HepG2 (cell line): ENCODE data around the gene SYNJ2. TPM values are rescaled to one million over a fixed set of nuclear protein-coding genes. Genes with fewer than 3 reads are reported as not detected.

Experiments used
- ETV5 ChIP-seq: IDR thresholded peaks from 2 replicates; pipeline ENCODE4 v1.6.1; 2018; ENCODE audit warnings: missing biosample characterization, missing genetic modification reagents, inconsistent platforms, borderline replicate concordance
- FOXP1 ChIP-seq, 2 experiments: fragments of 450-650 bp in 1 of 2; IDR thresholded peaks; 2 replicates each; pipeline ENCODE4 v1.6.1; 2017 to 2018; ENCODE audit warnings: antibody characterized with exemption in 1 of 2
- GABPB1 ChIP-seq: IDR thresholded peaks from 2 replicates; pipeline ENCODE4 v1.6.1; 2016; ENCODE audit warnings: mild to moderate bottlenecking, missing genetic modification reagents, moderate library complexity, missing compliant biosample characterization
- GPBP1L1 ChIP-seq: sonication (generic); formaldehyde crosslinking; IDR thresholded peaks from 2 replicates; pipeline ENCODE4 v1.5.0; 2020; ENCODE audit warnings: mild to moderate bottlenecking, missing genetic modification reagents
- ISX ChIP-seq: sonication (generic); formaldehyde crosslinking; conservative IDR thresholded peaks from 2 replicates; pipeline ENCODE4 v1.5.0; 2020; ENCODE audit warnings: missing genetic modification reagents
- KDM5B ChIP-seq: sonication (generic); formaldehyde crosslinking; IDR thresholded peaks from 2 replicates; pipeline ENCODE4 v1.4.0; 2020; ENCODE audit warnings: missing genetic modification reagents, mild to moderate bottlenecking, borderline replicate concordance
- MXI1 ChIP-seq: IDR thresholded peaks from 3 replicates; pipeline ENCODE4 v1.6.1; 2012; ENCODE audit warnings: low read depth, low read length, inconsistent platforms, borderline replicate concordance
- MZF1 ChIP-seq: sonication (generic); formaldehyde crosslinking; IDR thresholded peaks from 2 replicates; pipeline ENCODE4 v1.8.1; 2023; ENCODE audit warnings: mild to moderate bottlenecking, missing genetic modification reagents, borderline replicate concordance
- NFE2L1 ChIP-seq: sonication (generic); formaldehyde crosslinking; IDR thresholded peaks from 2 replicates; pipeline ENCODE4 v1.4.0; 2020; ENCODE audit warnings: missing genetic modification reagents, mild to moderate bottlenecking, borderline replicate concordance
- RBAK ChIP-seq: sonication (generic); formaldehyde crosslinking; IDR thresholded peaks from 2 replicates; pipeline ENCODE4 v1.5.1; 2020; ENCODE audit warnings: mild to moderate bottlenecking, missing genetic modification reagents
- SALL1 ChIP-seq: sonication (generic); formaldehyde crosslinking; IDR thresholded peaks from 2 replicates; pipeline ENCODE4 v1.8.0; 2022; ENCODE audit warnings: mild to moderate bottlenecking, missing genetic modification reagents
- SRSF4 ChIP-seq: fragments of 200-400 bp; formaldehyde crosslinking; IDR thresholded peaks from one replicate; pipeline ENCODE4 v1.6.1; 2018; ENCODE audit warnings: mild to moderate bottlenecking, low read depth, low read length, moderate library complexity; ENCODE audit not compliant: poor library complexity, severe bottlenecking
- TEAD3 ChIP-seq: optimal IDR thresholded peaks from 2 replicates; pipeline ENCODE3; 2016; ENCODE audit warnings: borderline replicate concordance
- ZFP62 ChIP-seq: sonication (generic); formaldehyde crosslinking; IDR thresholded peaks from 2 replicates; pipeline ENCODE4 v1.4.0; 2020; ENCODE audit warnings: missing genetic modification reagents
- ZNF7 ChIP-seq: IDR thresholded peaks from 2 replicates; pipeline ENCODE4 v1.6.1; 2016; ENCODE audit warnings: missing biosample characterization, missing genetic modification reagents
- ZNF790 ChIP-seq: sonication (generic); formaldehyde crosslinking; IDR thresholded peaks from 2 replicates; pipeline ENCODE4 v1.8.0; 2022; ENCODE audit warnings: missing genetic modification reagents, mild to moderate bottlenecking, borderline replicate concordance
- ZNF850 ChIP-seq: sonication (generic); formaldehyde crosslinking; conservative IDR thresholded peaks from 2 replicates; pipeline ENCODE4 v1.9.0; 2021; ENCODE audit warnings: mild to moderate bottlenecking, missing genetic modification reagents
- polyA plus RNA-seq, 8 experiments: library from polyadenylated mRNA; depleted of rRNA in 3 of 8; stranded (reverse) in 7 of 8; unstranded in 1 of 8; fragments of >200 nt; fragmentation: Illumina TruSeq in 4 of 8; extraction: Trizol in 4 of 8; gene quantifications; 2 replicates each; pipeline versions ENCODE4 v1.2.1 to v1.2.3, GENCODE V29; 2011 to 2016; ENCODE audit warnings: low read depth in 4 of 8, missing spikeins in 1 of 8, mixed read lengths in 1 of 8; ENCODE audit not compliant: insufficient read depth in 1 of 8
- total RNA-seq, 5 experiments: library from RNA; depleted of rRNA; stranded (reverse); fragments of >200 nt; fragmentation: Illumina TruSeq; extraction: Trizol; gene quantifications; 2 replicates each; pipeline ENCODE4 v1.2.3, GENCODE V29; 2016; ENCODE audit warnings: low read depth in 1 of 5
- TF ChIP-seq, protein P1 (sequence below): sonication (generic); formaldehyde crosslinking; IDR thresholded peaks from 2 replicates; pipeline ENCODE4 v1.5.1; 2020; ENCODE audit warnings: mild to moderate bottlenecking, missing genetic modification reagents, moderate library complexity
- TF ChIP-seq, protein P2 (sequence below): IDR thresholded peaks from 2 replicates; pipeline ENCODE4 v1.6.1; 2016; ENCODE audit warnings: mild to moderate bottlenecking
- TF ChIP-seq, protein P3 (sequence below): sonication (generic); formaldehyde crosslinking; IDR thresholded peaks from 2 replicates; pipeline ENCODE4 v1.4.0; 2020; ENCODE audit warnings: missing genetic modification reagents

Gene SYNJ2
- total and polyA plus RNA-seq, 2 of the 13 experiments (the other 11 are each of a cell fraction or from before 2014, with no cell fraction given) = 39.1 to 57.6 TPM

GRCh38 chr6:158026054-158026900 lies 44.6 kb downstream of the SYNJ2 start (continued):
- TF ChIP-seq GPBP1L1 (CRISPR knock-in tag) (no peak), ZNF7 (CRISPR knock-in tag) (no peak), GABPB1 (peak; percentile 43), TEAD3 (peak; percentile 44), MZF1 (CRISPR knock-in tag) (no peak), FOXP1 (IDR thresholded peaks at IDR 0.05) (no peak), FOXP1 (CRISPR knock-in tag; IDR thresholded peaks at IDR 0.05) (0 out of 2 replicates have a peak, but pooled peaks have one; percentile 7), RBAK (no peak), SRSF4 (no peak), ZFP62 (no peak), ZNF790 (no peak), ISX (no peak), NFE2L1 (CRISPR knock-in tag) (no peak), KDM5B (CRISPR knock-in tag) (peak; percentile 71), ZNF850 (CRISPR knock-in tag) (no peak), MXI1 (peak; percentile 21; the same call in 1 of the 3 replicates), ETV5 (peak; percentile 79; the same call in 1 of the 2 replicates), SALL1 (CRISPR knock-in tag) (peak; percentile 30; the same call in 1 of the 2 replicates)
- TF ChIP-seq, protein P1, sequence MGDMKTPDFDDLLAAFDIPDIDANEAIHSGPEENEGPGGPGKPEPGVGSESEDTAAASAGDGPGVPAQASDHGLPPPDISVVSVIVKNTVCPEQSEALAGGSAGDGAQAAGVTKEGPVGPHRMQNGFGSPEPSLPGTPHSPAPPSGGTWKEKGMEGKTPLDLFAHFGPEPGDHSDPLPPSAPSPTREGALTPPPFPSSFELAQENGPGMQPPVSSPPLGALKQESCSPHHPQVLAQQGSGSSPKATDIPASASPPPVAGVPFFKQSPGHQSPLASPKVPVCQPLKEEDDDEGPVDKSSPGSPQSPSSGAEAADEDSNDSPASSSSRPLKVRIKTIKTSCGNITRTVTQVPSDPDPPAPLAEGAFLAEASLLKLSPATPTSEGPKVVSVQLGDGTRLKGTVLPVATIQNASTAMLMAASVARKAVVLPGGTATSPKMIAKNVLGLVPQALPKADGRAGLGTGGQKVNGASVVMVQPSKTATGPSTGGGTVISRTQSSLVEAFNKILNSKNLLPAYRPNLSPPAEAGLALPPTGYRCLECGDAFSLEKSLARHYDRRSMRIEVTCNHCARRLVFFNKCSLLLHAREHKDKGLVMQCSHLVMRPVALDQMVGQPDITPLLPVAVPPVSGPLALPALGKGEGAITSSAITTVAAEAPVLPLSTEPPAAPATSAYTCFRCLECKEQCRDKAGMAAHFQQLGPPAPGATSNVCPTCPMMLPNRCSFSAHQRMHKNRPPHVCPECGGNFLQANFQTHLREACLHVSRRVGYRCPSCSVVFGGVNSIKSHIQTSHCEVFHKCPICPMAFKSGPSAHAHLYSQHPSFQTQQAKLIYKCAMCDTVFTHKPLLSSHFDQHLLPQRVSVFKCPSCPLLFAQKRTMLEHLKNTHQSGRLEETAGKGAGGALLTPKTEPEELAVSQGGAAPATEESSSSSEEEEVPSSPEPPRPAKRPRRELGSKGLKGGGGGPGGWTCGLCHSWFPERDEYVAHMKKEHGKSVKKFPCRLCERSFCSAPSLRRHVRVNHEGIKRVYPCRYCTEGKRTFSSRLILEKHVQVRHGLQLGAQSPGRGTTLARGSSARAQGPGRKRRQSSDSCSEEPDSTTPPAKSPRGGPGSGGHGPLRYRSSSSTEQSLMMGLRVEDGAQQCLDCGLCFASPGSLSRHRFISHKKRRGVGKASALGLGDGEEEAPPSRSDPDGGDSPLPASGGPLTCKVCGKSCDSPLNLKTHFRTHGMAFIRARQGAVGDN = peak; percentile 95
- TF ChIP-seq, protein P2, sequence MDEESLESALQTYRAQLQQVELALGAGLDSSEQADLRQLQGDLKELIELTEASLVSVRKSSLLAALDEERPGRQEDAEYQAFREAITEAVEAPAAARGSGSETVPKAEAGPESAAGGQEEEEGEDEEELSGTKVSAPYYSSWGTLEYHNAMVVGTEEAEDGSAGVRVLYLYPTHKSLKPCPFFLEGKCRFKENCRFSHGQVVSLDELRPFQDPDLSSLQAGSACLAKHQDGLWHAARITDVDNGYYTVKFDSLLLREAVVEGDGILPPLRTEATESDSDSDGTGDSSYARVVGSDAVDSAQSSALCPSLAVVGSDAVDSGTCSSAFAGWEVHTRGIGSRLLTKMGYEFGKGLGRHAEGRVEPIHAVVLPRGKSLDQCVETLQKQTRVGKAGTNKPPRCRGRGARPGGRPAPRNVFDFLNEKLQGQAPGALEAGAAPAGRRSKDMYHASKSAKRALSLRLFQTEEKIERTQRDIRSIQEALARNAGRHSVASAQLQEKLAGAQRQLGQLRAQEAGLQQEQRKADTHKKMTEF = peak; percentile 23; the same call in 1 of the 2 replicates
- TF ChIP-seq, protein P3, sequence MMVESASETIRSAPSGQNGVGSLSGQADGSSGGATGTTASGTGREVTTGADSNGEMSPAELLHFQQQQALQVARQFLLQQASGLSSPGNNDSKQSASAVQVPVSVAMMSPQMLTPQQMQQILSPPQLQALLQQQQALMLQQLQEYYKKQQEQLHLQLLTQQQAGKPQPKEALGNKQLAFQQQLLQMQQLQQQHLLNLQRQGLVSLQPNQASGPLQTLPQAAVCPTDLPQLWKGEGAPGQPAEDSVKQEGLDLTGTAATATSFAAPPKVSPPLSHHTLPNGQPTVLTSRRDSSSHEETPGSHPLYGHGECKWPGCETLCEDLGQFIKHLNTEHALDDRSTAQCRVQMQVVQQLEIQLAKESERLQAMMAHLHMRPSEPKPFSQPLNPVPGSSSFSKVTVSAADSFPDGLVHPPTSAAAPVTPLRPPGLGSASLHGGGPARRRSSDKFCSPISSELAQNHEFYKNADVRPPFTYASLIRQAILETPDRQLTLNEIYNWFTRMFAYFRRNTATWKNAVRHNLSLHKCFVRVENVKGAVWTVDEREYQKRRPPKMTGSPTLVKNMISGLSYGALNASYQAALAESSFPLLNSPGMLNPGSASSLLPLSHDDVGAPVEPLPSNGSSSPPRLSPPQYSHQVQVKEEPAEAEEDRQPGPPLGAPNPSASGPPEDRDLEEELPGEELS = peak; percentile 54
